ENCODE data around the gene ITPRID2. TPM values are rescaled to one million over a fixed set of nuclear protein-coding genes. Genes with fewer than 3 reads are reported as not detected.

Gene ITPRID2
- total and polyA plus RNA-seq, 2 of the 8 experiments (the other 6 are each of a cell fraction or from before 2014, with no cell fraction given): 1.9 to 12.6 TPM

- no peak for TF ChIP-seq CHD7 (IDR thresholded peaks at IDR 0.05; ENCODE audit: insufficient replicate concordance, low read length)
- no peak for TF ChIP-seq JUND (IDR thresholded peaks at IDR 0.05; ENCODE audit: low read length)
- no peak for TF ChIP-seq E2F6 (IDR thresholded peaks at IDR 0.05)
- no peak for TF ChIP-seq SP1 (IDR thresholded peaks at IDR 0.05; ENCODE audit: low read depth, low read length)
- no peak for TF ChIP-seq RAD21 (IDR thresholded peaks at IDR 0.05 in 1 of 2, conservative IDR thresholded peaks at IDR 0.05 in 1 of 2; ENCODE audit: low read depth in 2 of 2, low read length in 2 of 2)
- no peak for TF ChIP-seq EP300 (IDR thresholded peaks at IDR 0.05; ENCODE audit: borderline replicate concordance in 1 of 2, low read depth in 2 of 2, low read length in 2 of 2)
- no peak for TF ChIP-seq EZH2 (IDR thresholded peaks at IDR 0.05; ENCODE audit: low read depth, low read length, severe bottlenecking)
These were observed 52.0 kb downstream of the ITPRID2 start (continued) for GRCh38 chr2:181943411-181944124.

All from H1 (cell line).